Activated naive CD4-positive, alpha-beta T cell treated with anti-CD3 and anti-CD28 coated beads, Interleukin-2, amount 50 U/mL, for 72 hours (primary cell): ENCODE results near the gene ST6GALNAC3. TPM values are rescaled to one million over a fixed set of nuclear protein-coding genes. Genes with fewer than 3 reads are reported as not detected.
A peak's percentile ranks its signal among the peaks of the same experiment; 100 is the strongest.

Source experiments
- ATAC-seq, 2 donors: fragments of 150-1000 bp; cut with Tn5 transposase; 2 replicates each; pipeline ENCODE4 v1.10.0; 2021; ENCODE audit warnings: mild to moderate bottlenecking in 2 of 2, moderate library complexity in 2 of 2
- DNase-seq, 2 donors: peaks; one replicate each; pipeline ENCODE4 v3.0.0; 2021 to 2022; ENCODE audit warnings: low spot score in 2 of 2
- H3K27ac Mint-ChIP-seq, 2 donors: one replicate each; pipeline ENCODE4 v1.8.0; 2022; ENCODE audit warnings: mild to moderate bottlenecking in 2 of 2, mixed read lengths in 2 of 2
- H3K36me3 Mint-ChIP-seq, 2 donors: one replicate each; pipeline ENCODE4 v1.8.0; 2022; ENCODE audit warnings: mixed read lengths in 2 of 2
- H3K9me3 Mint-ChIP-seq, 2 donors: one replicate each; pipeline ENCODE4 v1.8.0; 2022; ENCODE audit warnings: mixed read lengths in 2 of 2
- total RNA-seq, 2 donors: library from RNA; stranded (reverse); gene quantifications; one replicate each; pipeline ENCODE4 v1.2.3, GENCODE V29; 2022

Gene ST6GALNAC3
- total RNA-seq, 2 donors from 2014 or later: 1.4 to 3.8 TPM

GRCh38 chr1:76471536-76471935 lies 397.0 kb downstream of the ST6GALNAC3 start:
- no peak for ATAC-seq

DNA sequence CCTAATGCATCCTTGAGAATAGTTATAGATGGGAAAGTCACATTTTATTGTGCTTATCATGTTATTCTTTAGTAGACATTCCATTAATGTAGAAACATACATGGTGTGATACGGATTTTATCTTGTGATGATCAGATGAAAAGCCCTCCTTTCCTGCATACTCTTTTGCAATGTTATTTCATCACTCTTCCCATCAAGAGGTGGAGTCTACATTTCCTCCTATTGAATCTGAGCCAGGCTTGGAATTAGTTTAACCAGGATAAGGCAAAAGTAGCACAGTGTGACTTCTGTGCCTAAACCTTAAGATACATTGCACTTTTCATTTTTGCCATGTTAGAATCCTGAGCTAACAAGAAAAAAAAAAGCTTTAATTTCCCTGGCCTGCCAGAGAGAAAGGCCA lies 399.0 kb downstream of the ST6GALNAC3 start:
- DNase-seq: no peak
- no peak for ATAC-seq
- Mint-ChIP-seq H3K9me3 (peaks cover 0 to 3% of the 10 kb centered on the region in 2 donors), H3K27ac (no peak overlapping the region), H3K36me3 (no peaks in the 10 kb centered on the region)

More at GRCh38 chr1:76471536-76471935, 397.0 kb downstream of the ST6GALNAC3 start:
- no peak for DNase-seq
- Mint-ChIP-seq H3K36me3 (no peaks in the 10 kb centered on the region), H3K27ac (no peak overlapping the region), H3K9me3 (peaks cover 0 to 3% of the 10 kb centered on the region in 2 donors)

DNA sequence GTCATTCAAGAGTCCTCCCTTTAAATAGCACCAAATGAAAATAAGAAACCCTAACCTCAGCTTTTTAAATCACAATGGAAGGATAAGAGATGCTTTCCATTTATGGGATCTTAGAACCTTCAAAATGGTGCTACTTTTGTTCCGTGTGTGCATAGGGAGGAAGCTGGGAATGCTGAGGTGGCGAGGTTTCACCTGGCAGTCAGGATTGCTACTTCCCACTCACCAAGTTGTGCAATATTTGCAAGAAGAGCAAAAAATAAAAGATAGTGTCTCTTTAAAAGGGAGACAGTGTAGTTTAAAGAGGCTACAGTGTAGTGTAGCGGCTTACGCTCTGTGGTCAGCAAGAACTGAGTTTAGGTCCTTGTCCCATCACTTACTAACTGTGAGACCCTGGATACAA lies 400.4 kb downstream of the ST6GALNAC3 start:
- Mint-ChIP-seq H3K36me3 (peaks cover 0 to 6% of the 10 kb centered on the region in 2 donors), H3K27ac (no peak overlapping the region), H3K9me3 (peaks cover 0 to 3% of the 10 kb centered on the region in 2 donors)
- ATAC-seq: no peak
- no peak for DNase-seq

DNA sequence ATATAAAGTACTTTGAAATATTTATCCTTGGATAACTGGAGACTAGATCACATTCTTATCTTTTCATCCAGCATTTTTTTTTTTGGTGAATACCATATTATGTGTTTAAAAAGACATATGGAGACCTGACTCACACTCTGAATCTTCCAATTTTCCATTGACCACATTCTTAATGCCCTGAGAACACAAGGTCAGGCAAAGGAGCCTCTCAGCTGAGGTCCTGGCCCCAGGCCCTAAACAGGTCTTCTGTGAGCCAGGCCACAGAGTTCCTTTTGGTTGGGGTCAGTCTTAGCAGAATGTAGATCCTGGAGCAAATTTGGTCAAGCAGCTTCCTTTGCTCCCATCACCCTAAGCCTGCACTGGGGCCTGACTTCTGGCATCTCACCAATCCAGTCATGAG lies 402.6 kb downstream of the ST6GALNAC3 start:
- Mint-ChIP-seq H3K9me3 (peaks cover 0 to 3% of the 10 kb centered on the region in 2 donors), H3K36me3 (peaks cover 0 to 6% of the 10 kb centered on the region in 2 donors), H3K27ac (no peak overlapping the region)
- ATAC-seq (no peak), DNase-seq (no peak)

DNA sequence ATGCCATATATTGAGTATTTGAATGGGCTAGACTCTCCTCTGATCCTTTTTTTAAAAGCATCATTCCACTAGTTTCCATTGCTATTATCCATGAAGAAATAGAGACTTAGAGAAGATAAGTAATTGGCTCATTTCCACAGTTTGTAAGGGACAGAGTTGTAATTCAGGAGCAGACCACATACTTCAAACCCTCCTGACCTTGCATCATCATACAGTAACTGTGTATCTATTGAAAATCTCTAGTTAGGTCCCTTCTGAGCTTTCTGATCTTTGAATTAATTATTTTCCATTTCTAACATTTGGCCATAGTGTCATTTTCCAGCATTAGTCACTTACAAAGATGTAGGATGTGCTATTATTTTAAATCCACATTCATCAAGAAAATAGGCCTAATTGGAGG lies 406.3 kb downstream of the ST6GALNAC3 start:
- no peak for DNase-seq
- peaks cover 0 to 6% of the 10 kb centered on the region in 2 donors for H3K36me3 Mint-ChIP-seq
- no peak overlapping the region for H3K27ac Mint-ChIP-seq
- no peak for ATAC-seq
- peaks cover 0 to 5% of the 10 kb centered on the region in 2 donors for H3K9me3 Mint-ChIP-seq

DNA sequence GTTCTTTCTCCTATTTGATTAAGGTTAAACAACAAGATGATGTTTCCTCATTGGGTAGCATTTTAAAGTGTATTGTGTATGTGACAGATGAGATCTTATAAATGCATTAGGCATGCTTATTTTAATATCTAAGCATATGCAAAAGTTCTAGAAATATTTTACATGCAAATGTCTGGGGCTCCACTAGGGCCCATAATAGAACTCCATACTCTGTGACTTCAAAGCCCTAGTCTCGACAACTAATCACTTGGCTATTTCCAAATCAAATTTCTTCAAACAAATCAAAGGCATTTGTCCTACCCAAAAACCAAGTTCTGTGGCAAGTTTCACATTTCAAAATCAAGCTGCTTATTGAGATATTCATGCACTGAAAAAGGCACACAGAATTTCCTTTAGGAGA lies 407.1 kb downstream of the ST6GALNAC3 start:
- ATAC-seq: no peak
- no peak for DNase-seq
- Mint-ChIP-seq H3K36me3 (peaks cover 0 to 6% of the 10 kb centered on the region in 2 donors), H3K9me3 (peaks cover 0 to 6% of the 10 kb centered on the region in 2 donors), H3K27ac (no peak overlapping the region)

- peaks cover 2 to 6% of the 10 kb centered on the region in 2 donors for H3K36me3 Mint-ChIP-seq
- no peak overlapping the region for H3K27ac Mint-ChIP-seq
- peaks cover 0 to 7% of the 10 kb centered on the region in 2 donors for H3K9me3 Mint-ChIP-seq
- no peak for DNase-seq
- no peak for ATAC-seq
These were observed 407.7 kb downstream of the ST6GALNAC3 start for GRCh38 chr1:76482272-76482671.

DNA sequence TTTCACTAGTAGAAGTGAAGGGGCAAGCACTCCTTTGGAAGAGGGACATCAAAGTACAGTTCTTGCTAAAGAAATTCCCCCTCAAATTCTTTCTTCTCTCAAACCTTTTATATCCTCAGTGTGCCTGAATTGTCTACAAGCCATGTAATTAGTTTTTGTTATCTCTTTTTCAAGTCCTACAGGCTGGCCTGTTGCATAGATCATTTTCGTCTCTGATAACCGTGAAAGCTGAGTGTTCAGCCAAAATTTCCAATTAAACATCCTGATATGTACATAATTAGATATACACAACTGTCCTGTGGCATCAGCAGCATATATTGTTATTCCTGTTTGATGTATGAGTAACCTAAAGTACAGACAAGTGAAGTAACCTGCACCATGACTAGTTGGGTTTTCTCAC lies 417.2 kb downstream of the ST6GALNAC3 start:
- peaks cover 0 to 9% of the 10 kb centered on the region in 2 donors for H3K36me3 Mint-ChIP-seq
- peaks cover 0 to 6% of the 10 kb centered on the region in 2 donors for H3K9me3 Mint-ChIP-seq
- H3K27ac Mint-ChIP-seq: no peak overlapping the region
- ATAC-seq: no peak
- no peak for DNase-seq

DNA sequence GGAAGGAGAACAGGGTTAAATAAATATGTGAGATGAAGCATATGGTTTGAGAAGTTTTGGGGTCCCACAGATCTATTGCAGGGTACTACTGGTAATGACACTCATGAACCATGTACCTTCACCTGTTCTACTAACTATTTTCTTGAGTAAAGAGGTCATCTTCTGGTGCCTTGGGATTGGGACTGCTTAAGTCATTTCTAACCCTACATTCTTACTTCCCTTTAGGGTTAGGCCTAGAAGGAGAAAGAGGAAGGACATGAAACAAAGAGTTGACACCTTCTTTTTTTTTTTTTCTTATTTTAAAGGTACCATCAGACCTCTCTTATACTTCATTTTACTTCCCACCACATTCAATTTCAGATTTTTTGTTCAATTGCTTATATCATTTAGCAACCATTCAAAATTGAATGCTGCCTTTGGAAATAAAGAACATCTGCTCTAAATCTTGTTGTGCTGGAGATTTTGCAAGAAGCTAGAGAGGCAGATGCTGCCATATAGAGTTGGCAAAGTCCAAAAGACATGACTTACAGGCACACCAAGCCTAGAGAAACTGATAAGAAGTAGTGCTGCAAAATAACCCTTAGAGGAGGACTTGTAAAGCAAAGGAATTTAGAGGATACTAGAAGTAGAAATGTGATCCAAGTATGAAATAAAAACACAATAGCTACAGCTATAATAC lies 418.3 kb downstream of the ST6GALNAC3 start:
- H3K9me3 Mint-ChIP-seq: no peaks in the 10 kb centered on the region
- DNase-seq (no peak), ATAC-seq (no peak)
- H3K27ac Mint-ChIP-seq: peak overlapping the region in 1 of 2 donors; percentile 88
- H3K36me3 Mint-ChIP-seq: peaks cover 0 to under 1% of the 10 kb centered on the region in 2 donors

DNA sequence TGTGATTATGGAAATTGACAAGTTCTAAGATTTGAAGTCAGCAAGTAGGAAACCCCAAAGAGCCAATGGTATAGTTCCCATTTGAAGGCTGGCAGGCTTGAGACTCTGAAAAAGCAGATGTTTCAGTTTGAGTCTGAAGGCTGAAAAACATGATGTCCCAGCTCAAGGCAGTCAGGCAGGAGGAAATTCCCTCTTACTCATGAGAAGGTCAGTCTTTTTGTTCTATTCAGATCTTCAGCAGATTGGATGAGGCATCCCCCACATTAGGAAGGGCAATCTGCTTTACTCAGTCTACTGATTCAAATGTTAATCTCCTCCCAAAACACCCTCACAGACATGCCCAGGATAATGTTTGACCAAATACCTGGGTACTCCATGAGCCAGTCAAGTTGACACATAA lies 420.3 kb downstream of the ST6GALNAC3 start:
- Mint-ChIP-seq H3K36me3 (no peaks in the 10 kb centered on the region), H3K27ac (peak overlapping the region; percentile 88 to 93)
- peak; percentile 97 to 98 for ATAC-seq

DNA sequence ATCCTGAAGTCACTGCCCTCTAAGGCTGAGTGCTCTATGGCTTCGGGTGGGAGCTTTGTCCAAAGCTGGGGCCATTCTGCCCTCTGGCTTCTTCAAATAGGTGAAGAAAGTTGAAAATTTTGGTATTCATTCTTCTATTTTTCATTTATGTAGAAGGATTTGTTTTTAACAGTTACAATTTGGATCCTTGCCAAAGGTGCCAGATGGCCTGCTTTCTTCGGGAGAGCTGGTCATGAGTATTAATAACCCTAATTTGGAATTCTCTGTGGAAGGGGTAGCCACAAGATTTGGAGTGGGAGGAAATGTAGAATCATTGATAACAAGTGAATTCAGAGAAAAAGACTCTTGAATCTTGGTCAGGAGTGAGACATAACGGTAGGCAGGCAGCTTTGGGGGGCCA lies 422.3 kb downstream of the ST6GALNAC3 start:
- Mint-ChIP-seq H3K27ac (no peak overlapping the region), H3K36me3 (no peaks in the 10 kb centered on the region), H3K9me3 (no peaks in the 10 kb centered on the region)
- ATAC-seq: no peak
- no peak for DNase-seq

More for the DNA sequence above, 420.3 kb downstream of the ST6GALNAC3 start:
- no peaks in the 10 kb centered on the region for H3K9me3 Mint-ChIP-seq
- peak in 1 of 2 donors; percentile 26 for DNase-seq

- no peak for DNase-seq
- Mint-ChIP-seq H3K27ac (no peak overlapping the region), H3K9me3 (no peaks in the 10 kb centered on the region), H3K36me3 (no peaks in the 10 kb centered on the region)
- no peak for ATAC-seq
These were observed 425.6 kb downstream of the ST6GALNAC3 start for GRCh38 chr1:76500116-76500515.

GRCh38 chr1:76501136-76501535 lies 426.6 kb downstream of the ST6GALNAC3 start:
- Mint-ChIP-seq H3K9me3 (no peaks in the 10 kb centered on the region), H3K36me3 (no peaks in the 10 kb centered on the region), H3K27ac (no peak overlapping the region)
- DNase-seq (no peak), ATAC-seq (no peak)

DNA sequence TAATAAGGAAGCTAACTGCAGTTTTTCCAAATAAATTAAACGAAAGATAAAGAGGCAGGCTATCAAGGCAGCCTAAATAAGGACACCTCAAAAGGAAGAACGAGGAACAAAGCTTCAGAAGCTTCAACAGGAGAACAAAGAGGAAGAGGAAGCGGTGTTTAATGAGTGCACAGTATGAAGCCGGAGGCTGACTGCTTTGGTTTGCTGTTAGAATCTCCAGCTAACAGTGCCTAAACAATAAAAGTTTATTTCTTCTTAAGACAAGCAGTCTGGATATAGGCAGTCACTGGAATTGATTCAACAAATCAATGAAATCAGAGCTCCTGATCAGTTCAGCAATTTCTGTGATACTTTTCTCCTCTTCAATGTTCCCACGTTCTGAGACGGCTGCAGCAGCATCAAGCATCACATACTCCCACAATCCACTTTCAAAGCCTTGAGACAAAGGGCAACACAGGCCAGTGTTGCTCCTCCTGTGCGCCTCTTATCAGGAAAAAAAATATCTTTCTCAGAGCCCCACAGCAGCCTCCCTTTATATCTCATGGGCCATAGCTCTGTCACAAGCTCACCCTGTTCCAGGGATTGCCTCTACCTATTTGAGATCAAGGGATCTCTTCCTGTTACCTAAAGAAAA lies 427.2 kb downstream of the ST6GALNAC3 start:
- no peak for DNase-seq
- Mint-ChIP-seq H3K9me3 (no peaks in the 10 kb centered on the region), H3K27ac (no peak overlapping the region), H3K36me3 (no peaks in the 10 kb centered on the region)
- peak in 1 of 2 donors; percentile 24 for ATAC-seq

GRCh38 chr1:76503100-76503499 lies 428.6 kb downstream of the ST6GALNAC3 start:
- no peaks in the 10 kb centered on the region for H3K9me3 Mint-ChIP-seq
- no peak for ATAC-seq
- H3K27ac Mint-ChIP-seq: peak overlapping the region in 1 of 2 donors; percentile 29
- DNase-seq: no peak
- H3K36me3 Mint-ChIP-seq: no peaks in the 10 kb centered on the region

GRCh38 chr1:76503736-76504135 lies 429.2 kb downstream of the ST6GALNAC3 start:
- H3K36me3 Mint-ChIP-seq: no peaks in the 10 kb centered on the region
- no peak overlapping the region for H3K27ac Mint-ChIP-seq
- ATAC-seq: no peak

DNA sequence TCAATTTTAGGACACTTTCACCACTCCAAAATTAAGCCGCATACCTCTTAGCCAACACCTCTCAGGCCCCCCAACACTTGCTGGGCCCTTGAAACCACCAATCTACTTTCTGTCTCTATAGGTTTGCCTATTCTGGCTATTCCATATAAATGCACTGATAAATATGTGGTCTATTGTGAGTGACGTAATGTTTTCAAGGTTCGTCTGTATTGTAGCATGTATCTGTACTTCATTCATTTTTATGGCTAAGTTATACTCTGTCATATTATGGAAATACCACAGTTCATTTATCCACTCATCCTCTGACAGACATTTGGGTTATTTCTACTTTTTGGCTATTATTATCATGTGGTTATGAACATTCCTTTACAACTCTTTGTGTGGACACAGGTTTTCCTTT lies 432.8 kb downstream of the ST6GALNAC3 start:
- H3K27ac Mint-ChIP-seq: no peak overlapping the region
- DNase-seq (no peak), ATAC-seq (no peak)
- no peaks in the 10 kb centered on the region for H3K36me3 Mint-ChIP-seq
- no peaks in the 10 kb centered on the region for H3K9me3 Mint-ChIP-seq

More at GRCh38 chr1:76503736-76504135, 429.2 kb downstream of the ST6GALNAC3 start:
- no peaks in the 10 kb centered on the region for H3K9me3 Mint-ChIP-seq
- DNase-seq: no peak

GRCh38 chr1:76508871-76509270 lies 434.3 kb downstream of the ST6GALNAC3 start:
- no peak for DNase-seq
- Mint-ChIP-seq H3K27ac (no peak overlapping the region), H3K9me3 (no peaks in the 10 kb centered on the region), H3K36me3 (no peaks in the 10 kb centered on the region)
- no peak for ATAC-seq
